GM12872 (cell line): ENCODE measurements around the gene BICDL2.

ENCODE experiments used
- TF ChIP-seq, protein P1 (sequence below): IDR thresholded peaks from 3 replicates; pipeline ENCODE4 v1.5.1; 2011; ENCODE audit warnings: low read depth, mild to moderate bottlenecking, low read length, moderate library complexity; ENCODE audit not compliant: insufficient read depth

BICDL2 gene

DNA sequence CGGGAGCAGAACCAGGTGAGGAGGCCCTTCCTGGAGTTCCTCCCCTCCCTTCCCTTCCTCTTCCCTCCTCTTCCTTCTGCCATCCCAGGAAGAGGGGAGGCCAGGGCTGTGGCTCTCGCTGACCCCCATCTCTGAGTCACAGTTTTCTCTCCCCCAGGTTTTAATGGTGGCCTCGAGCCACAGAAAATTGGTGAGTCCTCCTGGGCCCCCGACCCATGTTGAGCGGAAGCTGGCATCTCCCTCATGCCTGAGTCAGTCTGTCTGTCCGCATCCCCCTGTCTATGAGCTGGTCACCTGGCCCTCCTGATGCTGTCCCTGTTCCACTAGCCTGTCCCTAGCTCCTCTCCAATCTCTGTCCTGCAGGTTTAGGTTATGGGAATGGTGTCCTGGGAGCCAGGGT lies 36.8 kb downstream of the BICDL2 start:
- TF ChIP-seq, protein P1, sequence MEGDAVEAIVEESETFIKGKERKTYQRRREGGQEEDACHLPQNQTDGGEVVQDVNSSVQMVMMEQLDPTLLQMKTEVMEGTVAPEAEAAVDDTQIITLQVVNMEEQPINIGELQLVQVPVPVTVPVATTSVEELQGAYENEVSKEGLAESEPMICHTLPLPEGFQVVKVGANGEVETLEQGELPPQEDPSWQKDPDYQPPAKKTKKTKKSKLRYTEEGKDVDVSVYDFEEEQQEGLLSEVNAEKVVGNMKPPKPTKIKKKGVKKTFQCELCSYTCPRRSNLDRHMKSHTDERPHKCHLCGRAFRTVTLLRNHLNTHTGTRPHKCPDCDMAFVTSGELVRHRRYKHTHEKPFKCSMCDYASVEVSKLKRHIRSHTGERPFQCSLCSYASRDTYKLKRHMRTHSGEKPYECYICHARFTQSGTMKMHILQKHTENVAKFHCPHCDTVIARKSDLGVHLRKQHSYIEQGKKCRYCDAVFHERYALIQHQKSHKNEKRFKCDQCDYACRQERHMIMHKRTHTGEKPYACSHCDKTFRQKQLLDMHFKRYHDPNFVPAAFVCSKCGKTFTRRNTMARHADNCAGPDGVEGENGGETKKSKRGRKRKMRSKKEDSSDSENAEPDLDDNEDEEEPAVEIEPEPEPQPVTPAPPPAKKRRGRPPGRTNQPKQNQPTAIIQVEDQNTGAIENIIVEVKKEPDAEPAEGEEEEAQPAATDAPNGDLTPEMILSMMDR: no peak

DNA sequence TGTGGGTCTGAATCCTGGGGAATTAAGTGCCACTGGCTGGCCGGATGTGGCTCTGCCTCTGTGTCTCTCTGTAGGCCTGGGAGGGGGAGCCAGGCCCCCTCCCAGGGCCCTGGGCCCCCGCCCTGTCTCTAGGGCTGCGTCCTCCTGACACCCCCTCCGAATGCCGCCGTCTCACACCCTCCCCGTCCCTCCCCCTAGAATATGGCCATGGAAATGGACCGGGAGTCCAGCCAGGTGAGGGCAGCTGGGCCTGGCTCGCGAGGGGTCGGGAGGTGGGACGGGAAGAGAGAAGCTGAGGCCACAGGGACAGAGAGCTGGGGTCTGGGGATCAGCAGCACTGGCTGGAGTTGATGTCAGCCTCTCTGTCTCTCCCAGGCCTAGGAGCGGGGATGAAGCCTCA lies 40.4 kb downstream of the BICDL2 start:
- TF ChIP-seq, protein P1: no peak

DNA sequence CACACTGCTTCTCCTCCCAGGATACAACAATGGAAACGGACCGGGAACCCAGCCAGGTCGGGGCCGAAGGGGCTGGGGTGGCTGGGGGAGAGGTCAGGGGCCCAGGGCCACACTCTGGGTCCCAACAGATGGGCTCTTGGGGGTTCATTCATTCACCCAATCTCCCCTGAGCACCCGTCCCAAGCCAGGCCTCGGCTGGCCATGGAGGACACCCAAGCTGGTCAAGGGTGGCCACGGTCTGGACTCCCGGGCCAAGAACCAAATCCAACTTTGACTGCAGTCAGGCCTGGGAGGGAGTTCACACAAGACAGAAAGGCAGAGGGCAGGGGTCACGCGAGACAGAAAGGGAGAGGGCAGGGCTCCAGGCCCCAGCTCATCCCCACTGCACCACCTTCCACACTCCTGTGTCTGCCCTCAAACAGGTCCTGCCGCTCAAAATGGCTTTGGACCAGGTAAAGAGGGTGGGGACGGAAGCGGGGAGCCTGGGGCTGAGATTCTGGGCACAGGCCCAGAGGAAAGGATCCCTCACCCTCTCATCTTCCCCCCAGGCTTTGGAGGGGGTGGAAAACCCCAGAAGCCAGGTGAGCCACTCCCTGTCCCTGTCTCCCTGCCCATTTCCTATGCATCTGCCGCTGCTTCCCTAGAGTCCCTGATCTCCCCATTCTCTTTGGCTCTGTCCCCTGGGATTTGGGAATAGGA lies 44.2 kb downstream of the BICDL2 start:
- TF ChIP-seq, protein P1: no peak

DNA sequence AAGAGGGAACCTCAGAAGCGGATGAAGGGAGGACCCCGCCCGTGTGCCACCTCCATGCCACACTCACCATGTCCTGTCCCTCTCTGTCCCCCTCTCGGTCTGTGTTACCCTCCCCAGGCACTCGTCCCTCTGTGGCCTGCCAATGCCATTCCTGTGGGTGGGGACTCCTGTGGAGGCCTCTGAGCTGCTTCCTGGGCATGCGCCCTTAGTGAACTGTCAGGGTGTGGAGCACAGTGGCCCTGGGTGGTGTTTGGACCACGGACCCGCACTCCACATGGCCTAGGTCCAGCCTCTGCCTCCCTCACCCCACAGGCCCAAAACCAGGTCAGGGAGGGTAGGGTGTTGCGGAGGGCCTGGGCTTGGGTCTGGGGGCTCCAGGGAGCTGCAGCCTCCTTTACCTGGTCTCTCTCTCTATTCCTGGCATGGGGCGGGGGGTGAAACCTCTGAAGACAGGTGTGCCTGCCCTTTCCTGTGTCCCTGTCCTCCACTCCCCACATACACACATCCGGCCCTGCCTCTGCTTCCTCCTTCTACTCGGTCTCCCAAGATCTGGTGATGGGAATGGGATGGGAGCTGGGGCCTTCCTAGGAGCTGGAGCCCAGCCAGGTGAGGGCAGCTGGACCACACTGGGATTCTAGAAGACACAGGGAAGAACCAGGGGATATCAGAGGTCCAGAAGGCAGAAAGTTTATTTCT lies 45.0 kb downstream of the BICDL2 start:
- TF ChIP-seq, protein P1: no peak

- TF ChIP-seq, protein P1: no peak
Observed at GRCh38 chr16:2990891-2991290, 45.9 kb downstream of the BICDL2 start.

GRCh38 chr16:2988590-2989099 lies 48.1 kb downstream of the BICDL2 start:
- TF ChIP-seq, protein P1: no peak

DNA sequence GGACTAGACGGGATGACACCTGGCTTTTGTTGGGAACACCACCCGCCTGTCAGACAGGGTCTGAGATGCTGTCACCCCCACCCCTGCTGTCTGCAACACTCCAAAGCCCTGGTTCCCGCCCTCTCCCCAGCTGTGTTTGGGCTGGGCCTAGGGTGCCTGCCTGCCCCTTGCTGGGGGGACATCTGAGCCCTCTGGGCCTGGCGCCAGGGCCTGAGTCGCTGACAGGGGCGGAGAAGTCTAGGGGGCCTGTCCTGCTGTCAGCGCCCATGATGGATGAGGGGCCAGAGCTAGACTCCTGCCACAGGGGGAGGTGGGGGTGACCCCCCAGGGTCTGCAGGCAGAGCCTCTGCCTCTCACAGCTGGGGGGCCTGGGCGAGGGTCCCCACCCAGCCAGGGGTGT lies 48.9 kb downstream of the BICDL2 start:
- TF ChIP-seq, protein P1: no peak
